Fibroblast of skin of left biceps (primary cell): Measurements from ENCODE around the gene TMEM258.

Experiments
- DNase-seq, 2 experiments: peaks; one replicate each; pipeline ENCODE4 v3.0.0-alpha.2; 2013; ENCODE audit warnings: low read depth in 2 of 2

The TMEM258 gene

DNA sequence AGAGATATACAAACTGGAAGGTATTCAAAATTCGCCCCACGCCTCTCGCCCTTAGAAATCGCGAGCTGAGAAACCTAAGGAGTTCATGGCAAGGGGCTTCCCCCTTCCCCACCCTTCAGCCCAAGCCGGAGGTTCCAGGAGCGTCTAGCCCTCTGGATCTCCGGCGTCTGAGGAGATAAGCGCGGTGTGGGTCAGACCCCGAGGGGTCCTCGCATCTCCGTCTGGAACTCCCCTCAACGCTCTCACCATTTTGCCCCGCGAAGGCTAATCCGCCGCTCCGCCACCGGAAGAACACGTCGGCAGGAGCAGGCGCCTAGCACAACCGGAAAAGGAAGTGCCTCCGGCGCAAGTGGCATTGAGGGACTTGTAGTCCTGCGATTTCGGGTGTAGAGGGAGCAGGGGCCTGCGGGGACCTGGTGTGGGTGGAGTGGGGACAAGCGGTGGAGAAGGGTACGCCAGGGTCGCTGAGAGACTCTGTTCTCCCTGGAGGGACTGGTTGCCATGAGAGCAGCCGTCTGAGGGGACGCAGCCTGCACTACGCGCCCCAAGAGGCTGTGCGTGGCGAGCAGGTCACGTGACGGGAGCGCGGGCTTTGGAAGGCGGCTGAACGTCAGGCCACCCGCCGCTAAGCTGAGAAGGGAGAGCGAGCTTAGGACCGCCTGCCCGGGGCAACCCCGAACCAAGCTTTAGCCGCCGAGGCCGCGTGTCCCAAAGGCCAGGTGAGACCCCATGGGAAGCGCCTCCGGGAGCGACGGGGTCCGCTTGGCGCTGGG lies at the start of gene TMEM258, which contains the start of gene FEN1:
TSS of gene TMEM258 (minus strand) at position 290 of the 773 bp plus-strand sequence. CDS start at position 249, 41 bp downstream.
TSS of gene FEN1 (plus strand) at position 602 of the 773 bp plus-strand sequence. CDS start 2,451 bp downstream, outside the sequence.
- DNase-seq, result peak; percentile 74 to 76

GRCh38 chr11:61841636-61842527 lies 49.5 kb upstream of the TMEM258 start:
- no peak for DNase-seq

DNA sequence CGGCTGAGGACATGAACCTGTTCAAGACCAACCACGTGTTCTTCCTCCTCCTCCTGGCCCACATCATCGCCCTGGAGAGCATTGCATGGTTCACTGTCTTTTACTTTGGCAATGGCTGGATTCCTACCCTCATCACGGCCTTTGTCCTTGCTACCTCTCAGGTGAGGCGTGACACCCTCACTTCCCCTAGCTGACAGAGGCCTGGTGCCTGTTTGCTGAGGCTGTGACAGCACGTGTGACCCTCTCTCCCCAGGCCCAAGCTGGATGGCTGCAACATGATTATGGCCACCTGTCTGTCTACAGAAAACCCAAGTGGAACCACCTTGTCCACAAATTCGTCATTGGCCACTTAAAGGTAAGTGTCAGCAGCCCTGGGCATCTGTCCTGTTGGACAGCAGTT lies 48.0 kb upstream of the TMEM258 start:
- no peak for DNase-seq

DNA sequence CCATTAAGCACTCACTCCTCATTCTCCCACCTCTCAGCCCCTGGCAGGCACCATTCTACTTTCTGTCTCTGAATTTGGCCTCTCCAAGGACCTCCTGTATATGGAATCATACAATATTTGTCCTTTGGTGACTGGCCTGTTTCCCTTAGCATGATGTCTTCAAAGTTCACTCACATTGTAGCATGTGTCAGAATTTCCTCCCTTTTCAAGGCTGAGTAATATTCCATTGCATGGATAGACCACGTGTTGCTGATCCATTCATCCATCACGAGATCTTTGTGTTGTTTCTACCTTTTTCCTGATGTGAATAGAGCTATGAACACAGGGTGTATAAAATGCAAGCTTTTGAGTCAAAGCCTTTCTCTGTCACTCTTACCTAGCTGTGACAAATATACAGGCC lies 47.3 kb upstream of the TMEM258 start:
- no peak for DNase-seq

DNA sequence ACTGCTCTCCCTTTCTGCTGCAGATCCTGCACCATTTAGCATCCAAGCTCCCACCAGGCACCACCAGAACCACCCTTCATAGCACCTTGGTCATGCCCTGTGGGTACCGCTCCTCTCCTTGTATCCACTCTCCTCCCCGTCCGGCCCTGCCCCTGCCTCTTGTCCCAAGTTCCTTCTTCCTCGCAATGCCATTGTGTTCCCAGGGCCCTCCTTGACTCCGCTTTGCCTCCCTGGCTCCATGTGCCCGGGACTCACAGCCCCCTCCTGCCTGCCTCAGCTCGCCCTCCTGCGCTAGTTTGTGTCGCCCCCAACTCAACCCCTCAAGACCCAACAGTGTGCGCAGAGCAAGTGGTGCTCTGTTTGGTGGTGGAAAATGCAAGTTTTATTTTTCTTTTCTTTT lies 46.5 kb upstream of the TMEM258 start:
- no peak for DNase-seq

- no peak for DNase-seq
Observed at GRCh38 chr11:61838501-61838900, 46.1 kb upstream of the TMEM258 start.

GRCh38 chr11:61837411-61838005 lies 45.1 kb upstream of the TMEM258 start:
- DNase-seq, result no peak

GRCh38 chr11:61836193-61836592 lies 43.8 kb upstream of the TMEM258 start:
- DNase-seq, result no peak

DNA sequence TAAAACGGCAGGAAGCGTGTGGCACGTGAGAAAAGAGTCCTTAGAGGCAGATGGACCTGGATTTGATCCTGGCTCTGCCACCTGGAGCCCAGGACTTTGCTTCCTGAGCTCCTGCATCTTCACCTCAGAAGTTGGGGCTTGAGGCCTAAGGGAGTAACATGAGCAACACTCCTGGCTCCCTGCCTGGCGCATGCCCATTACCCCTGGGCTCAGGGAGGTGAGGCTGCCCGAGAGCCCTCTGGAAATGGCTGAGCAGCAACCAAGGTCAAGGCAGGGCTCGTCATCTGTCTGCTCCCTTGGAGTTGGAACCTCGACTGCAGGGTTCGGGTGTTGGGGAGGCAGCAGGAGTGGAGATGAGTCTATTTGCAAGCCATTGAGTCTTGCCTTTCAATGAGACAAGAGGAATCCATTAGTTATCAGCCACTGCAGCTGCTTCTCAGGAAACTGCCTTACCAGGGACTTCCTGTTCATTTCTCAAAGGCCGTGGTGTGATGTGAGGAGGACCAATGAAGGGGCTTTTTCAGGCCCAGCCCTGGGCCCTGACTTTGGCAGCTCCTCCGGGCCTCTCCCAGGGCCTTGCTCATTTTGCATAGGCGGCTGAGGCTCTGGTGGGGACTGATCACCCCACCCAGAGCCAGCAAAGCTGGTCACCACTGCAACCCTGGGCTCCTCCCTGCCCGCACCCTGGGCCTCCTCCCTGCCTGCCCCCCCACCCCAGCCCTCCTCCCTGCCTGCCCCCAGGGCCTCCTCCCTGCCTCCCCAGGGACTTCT lies 42.1 kb upstream of the TMEM258 start:
- DNase-seq, result no peak

DNA sequence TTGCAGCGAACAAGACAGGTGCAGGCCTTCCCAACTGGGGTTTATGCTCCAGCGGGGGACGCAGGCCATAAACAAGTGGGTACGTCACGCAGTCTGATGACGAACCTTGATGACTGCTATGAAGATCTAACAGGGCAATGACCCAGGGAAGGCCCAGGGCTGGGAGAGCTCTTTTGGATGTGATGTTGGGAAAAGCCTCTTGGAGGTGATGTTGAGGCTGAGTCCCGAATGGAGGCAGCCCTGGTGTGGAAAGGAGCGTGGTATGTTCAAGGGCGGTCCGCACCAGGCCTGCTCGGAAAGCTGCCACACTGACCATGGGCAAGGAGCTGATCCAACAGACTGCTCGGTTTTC lies 41.5 kb upstream of the TMEM258 start:
- no peak for DNase-seq

DNA sequence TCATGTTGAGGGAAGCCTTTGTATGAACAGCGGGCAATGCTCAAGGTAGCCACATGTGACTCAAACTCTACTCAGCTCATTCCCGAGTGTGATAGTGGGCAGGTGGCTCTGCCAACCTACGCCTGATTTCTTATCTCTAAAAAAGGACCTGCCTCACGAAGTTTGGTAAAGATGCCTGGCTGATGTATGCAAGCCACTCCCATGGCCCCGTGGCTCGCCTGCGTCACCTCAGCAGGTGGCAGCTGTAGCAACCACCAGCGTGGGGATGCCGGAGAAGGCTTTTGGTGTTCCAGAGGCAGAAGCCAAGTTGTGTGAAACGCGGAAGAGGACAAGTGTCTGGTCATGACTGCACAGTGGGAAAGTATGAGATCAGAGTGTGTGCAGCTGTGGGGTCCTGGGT lies 41.1 kb upstream of the TMEM258 start:
- DNase-seq, result no peak

- DNase-seq, result no peak
Observed at GRCh38 chr11:61832754-61833153, 40.4 kb upstream of the TMEM258 start.

DNA sequence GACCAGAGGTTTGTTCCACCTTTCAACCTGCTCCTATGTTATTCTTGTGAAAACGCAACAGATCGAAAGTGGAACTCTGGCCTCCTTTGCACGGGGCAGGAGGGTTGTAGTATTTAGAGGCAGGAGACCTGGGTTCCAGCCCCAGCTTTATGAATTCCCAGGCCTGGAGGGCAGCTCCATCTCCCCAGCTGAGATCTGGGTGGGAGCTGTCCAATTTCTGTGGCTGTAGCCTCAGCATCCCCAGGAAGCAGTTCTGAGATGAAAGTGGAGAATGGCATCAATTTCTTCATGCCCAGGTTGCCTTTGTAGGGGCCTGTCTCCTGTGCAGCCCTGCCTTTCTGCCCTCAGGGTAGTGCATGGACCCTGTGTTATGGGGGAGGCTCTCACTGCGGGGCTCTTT lies 39.8 kb upstream of the TMEM258 start:
- no peak for DNase-seq

DNA sequence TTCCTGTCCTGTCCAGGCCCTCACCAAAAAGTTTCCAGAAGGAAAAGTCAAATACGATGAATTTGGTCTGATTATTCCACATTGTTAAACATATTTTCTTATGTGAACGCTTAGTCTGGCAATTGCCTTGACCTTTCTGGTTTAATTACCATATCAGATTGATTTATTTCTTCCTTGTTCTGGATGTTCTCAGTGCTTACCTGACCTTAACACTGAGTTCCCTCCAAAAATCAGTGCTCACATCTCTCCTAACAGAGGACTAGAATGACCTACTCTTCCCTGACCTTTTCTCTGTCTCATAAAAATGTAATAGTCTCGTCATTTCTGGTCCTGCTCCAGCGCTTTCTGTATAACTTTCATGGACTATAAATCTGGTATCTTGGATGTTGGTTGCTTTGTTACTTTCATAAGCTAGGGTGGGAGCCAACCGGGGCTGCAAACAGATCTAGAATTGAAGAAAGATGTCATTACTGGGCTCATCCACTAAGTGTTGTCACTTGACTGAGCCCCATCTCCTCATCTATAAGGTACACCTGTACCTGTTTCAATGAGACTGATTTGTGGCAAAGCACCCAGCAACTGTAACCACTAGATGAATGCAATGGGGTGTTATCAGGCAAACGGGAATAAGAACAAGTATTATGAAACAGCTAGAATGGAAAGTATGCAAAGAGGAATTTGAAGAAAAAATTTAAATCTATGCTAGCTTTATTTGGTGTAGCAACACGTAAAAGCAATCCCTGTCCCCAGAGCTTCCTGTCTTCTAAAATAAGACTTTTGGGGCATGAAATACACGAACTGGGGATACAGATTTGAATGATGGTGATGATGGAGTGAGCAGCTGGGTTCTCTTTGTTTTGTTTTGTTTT lies 38.1 kb upstream of the TMEM258 start:
- DNase-seq, result no peak

DNA sequence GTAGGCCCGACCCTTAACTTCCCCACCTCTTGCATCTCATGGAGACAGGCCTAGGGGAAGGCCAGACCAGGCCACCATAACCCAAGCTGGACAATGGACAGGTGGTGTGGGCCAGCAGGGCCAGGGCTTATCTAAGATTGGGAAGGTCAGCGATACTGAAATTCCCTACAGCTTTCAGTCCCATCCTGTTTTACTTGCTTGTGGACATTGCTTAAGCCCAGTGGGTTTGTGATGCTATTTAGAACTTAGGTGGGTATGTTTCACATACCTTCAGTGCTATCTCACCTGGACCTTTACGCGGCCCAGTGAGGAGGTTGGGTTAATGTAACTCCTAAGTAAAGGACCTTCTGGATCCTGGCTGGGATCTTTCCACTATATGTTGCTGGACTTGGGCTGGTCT lies 37.4 kb upstream of the TMEM258 start:
- no peak for DNase-seq

- DNase-seq, result no peak
Observed at GRCh38 chr11:61828629-61829407, 36.4 kb upstream of the TMEM258 start.

DNA sequence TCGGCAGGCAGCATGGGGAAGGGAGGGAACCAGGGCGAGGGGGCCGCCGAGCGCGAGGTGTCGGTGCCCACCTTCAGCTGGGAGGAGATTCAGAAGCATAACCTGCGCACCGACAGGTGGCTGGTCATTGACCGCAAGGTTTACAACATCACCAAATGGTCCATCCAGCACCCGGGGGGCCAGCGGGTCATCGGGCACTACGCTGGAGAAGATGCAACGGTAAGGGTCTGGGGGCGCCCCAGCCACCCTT lies 35.9 kb upstream of the TMEM258 start:
- no peak for DNase-seq

- DNase-seq, result peak; percentile 80 to 83
Observed at GRCh38 chr11:61827571-61828378, 35.4 kb upstream of the TMEM258 start, which contains the start of gene FADS2. TSS of gene FADS2 (plus strand) at chr11:61828300. CDS start at chr11:61828391, 91 bp downstream.

GRCh38 chr11:61826930-61827570 lies 34.7 kb upstream of the TMEM258 start:
- no peak for DNase-seq
